ENCODE measurements around the gene LUC7L. TPM values are rescaled to one million over a fixed set of nuclear protein-coding genes. Genes with fewer than 3 reads are reported as not detected.
A peak's percentile ranks its signal among the peaks of the same experiment; 100 is the strongest.

LUC7L gene
- total RNA-seq, 1 donor from 2014 or later = 64.6 TPM

- H3K27me3 Mint-ChIP-seq (ENCODE audit: low read depth) = no peaks in the 10 kb centered on the region
- no peak overlapping the region for H3K27ac Mint-ChIP-seq (ENCODE audit: unreplicated experiment)
- H3K36me3 Mint-ChIP-seq (ENCODE audit: low read depth) = peaks cover 43% of the 10 kb centered on the region
- no peak overlapping the region for H3K4me3 Mint-ChIP-seq (ENCODE audit: unreplicated experiment)
- TF ChIP-seq, protein P1, sequence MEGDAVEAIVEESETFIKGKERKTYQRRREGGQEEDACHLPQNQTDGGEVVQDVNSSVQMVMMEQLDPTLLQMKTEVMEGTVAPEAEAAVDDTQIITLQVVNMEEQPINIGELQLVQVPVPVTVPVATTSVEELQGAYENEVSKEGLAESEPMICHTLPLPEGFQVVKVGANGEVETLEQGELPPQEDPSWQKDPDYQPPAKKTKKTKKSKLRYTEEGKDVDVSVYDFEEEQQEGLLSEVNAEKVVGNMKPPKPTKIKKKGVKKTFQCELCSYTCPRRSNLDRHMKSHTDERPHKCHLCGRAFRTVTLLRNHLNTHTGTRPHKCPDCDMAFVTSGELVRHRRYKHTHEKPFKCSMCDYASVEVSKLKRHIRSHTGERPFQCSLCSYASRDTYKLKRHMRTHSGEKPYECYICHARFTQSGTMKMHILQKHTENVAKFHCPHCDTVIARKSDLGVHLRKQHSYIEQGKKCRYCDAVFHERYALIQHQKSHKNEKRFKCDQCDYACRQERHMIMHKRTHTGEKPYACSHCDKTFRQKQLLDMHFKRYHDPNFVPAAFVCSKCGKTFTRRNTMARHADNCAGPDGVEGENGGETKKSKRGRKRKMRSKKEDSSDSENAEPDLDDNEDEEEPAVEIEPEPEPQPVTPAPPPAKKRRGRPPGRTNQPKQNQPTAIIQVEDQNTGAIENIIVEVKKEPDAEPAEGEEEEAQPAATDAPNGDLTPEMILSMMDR (IDR thresholded peaks at IDR 0.05) = no peak
- H3K9me3 Mint-ChIP-seq (ENCODE audit: low read depth) = no peaks in the 10 kb centered on the region
- H3K4me1 Mint-ChIP-seq (ENCODE audit: low read depth) = no peaks in the 10 kb centered on the region
- no peak for DNase-seq (ENCODE audit: low spot score)
Measured at GRCh38 chr16:194516-194915, 34.7 kb downstream of the LUC7L start.

DNA sequence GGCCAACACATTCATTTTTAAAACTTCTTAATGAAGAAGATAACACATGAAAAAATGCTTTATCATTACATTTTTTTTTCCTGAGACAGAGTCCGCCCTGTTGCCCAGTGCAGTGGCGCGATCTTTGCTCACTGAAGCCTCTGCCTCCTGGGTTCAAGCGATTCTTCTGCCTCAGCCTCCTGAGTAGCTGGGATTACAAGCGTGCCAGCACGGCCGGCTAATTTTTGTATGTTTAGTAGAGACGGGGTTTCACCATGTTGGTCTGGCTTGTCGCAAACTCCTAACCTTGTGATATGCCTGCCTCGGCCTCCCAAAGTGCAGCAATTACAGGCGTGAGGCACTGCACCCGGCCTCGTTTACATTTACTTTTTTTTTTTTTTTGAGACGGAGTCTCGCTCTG lies 35.8 kb downstream of the LUC7L start:
- Mint-ChIP-seq H3K27me3 (ENCODE audit: low read depth) (no peaks in the 10 kb centered on the region), H3K36me3 (ENCODE audit: low read depth) (peaks cover 48% of the 10 kb centered on the region), H3K27ac (ENCODE audit: unreplicated experiment) (no peak overlapping the region), H3K4me3 (ENCODE audit: unreplicated experiment) (no peak overlapping the region), H3K9me3 (ENCODE audit: low read depth) (no peaks in the 10 kb centered on the region), H3K4me1 (ENCODE audit: low read depth) (no peaks in the 10 kb centered on the region)
- TF ChIP-seq, protein P1 (IDR thresholded peaks at IDR 0.05) = no peak
- DNase-seq (ENCODE audit: low spot score) = no peak

GRCh38 chr16:192686-193085 lies 36.6 kb downstream of the LUC7L start:
- TF ChIP-seq, protein P1 (IDR thresholded peaks at IDR 0.05) = no peak
- Mint-ChIP-seq H3K36me3 (ENCODE audit: low read depth) (peaks cover 45% of the 10 kb centered on the region), H3K4me3 (ENCODE audit: unreplicated experiment) (no peak overlapping the region), H3K27me3 (ENCODE audit: low read depth) (no peaks in the 10 kb centered on the region), H3K4me1 (ENCODE audit: low read depth) (no peaks in the 10 kb centered on the region), H3K9me3 (ENCODE audit: low read depth) (no peaks in the 10 kb centered on the region), H3K27ac (ENCODE audit: unreplicated experiment) (no peak overlapping the region)
- DNase-seq (ENCODE audit: low spot score) = no peak

DNA sequence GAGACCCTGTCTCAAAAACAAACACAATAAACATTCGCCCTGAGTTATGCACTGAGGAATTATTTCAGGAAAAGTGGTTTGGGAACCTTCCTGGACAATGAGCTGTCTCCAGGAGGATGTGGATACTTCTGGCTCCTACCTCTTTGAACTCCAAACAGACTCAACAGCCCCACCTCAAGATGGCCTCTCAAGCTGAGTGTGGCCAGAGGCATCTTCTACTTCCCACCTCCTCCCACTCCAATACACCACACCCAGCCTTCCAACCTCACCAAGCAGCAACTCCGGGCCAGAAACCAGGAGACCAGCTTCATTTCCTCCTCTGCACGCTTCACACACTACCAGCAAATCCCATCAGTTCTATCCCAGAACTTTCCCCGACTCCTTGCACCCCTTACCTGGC lies 37.4 kb downstream of the LUC7L start:
- TF ChIP-seq, protein P1 (IDR thresholded peaks at IDR 0.05) = no peak
- Mint-ChIP-seq H3K4me1 (ENCODE audit: low read depth) (no peaks in the 10 kb centered on the region), H3K9me3 (ENCODE audit: low read depth) (no peaks in the 10 kb centered on the region), H3K36me3 (ENCODE audit: low read depth) (peaks cover 40% of the 10 kb centered on the region), H3K4me3 (ENCODE audit: unreplicated experiment) (no peak overlapping the region), H3K27me3 (ENCODE audit: low read depth) (no peaks in the 10 kb centered on the region), H3K27ac (ENCODE audit: unreplicated experiment) (peak overlapping the region; percentile 47)
- no peak for DNase-seq (ENCODE audit: low spot score)

DNA sequence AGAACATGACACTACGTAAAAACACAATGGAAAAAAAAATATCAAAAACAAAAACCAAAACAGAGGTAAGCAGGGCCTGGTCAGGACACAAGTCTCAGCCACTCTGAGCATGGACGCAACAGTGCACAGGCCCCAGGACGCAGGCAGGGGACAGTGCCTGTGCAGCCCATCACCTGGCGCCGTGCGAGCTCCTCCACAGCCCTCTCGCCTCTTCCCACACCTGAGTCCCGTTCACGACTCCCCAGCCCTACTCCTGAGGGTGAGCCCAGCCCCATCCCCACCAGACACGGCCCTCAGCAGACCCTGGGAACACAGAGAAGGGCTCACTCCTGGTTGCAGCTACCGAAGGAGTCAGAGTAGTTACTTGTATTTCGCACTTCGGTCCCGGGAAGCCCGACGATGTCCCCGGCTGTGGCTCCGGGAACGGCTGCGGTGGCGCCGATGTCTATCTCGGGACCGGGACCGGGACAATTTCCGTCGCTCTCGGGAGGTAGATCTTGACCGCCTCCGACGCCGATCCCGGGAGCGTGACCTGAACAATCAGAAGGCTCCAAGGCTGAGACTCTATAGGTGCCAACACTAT lies 39.6 kb downstream of the LUC7L start:
- Mint-ChIP-seq H3K27ac (ENCODE audit: unreplicated experiment) (no peak overlapping the region), H3K27me3 (ENCODE audit: low read depth) (no peaks in the 10 kb centered on the region), H3K4me1 (ENCODE audit: low read depth) (no peaks in the 10 kb centered on the region), H3K4me3 (ENCODE audit: unreplicated experiment) (no peak overlapping the region), H3K9me3 (ENCODE audit: low read depth) (no peaks in the 10 kb centered on the region), H3K36me3 (ENCODE audit: low read depth) (peaks cover 38% of the 10 kb centered on the region)
- TF ChIP-seq, protein P1 (IDR thresholded peaks at IDR 0.05) = no peak
- DNase-seq (ENCODE audit: low spot score) = no peak

Measured in chondrocyte (in vitro differentiated cells).